Astrocyte of the cerebellum (primary cell): Measurements from ENCODE around the gene ZNF423.

ENCODE experiments used
- DNase-seq: peaks from one replicate; pipeline ENCODE4 v3.0.0-alpha.2; 2011; ENCODE audit warnings: low read depth
- H3K4me3 ChIP-seq: 2 replicates; pipeline ENCODE4 v1.5.1; 2011; ENCODE audit warnings: mild to moderate bottlenecking, low read depth, low read length, moderate library complexity
- in situ Hi-C: cut with HindIII; loops from 2 replicates; pipeline ENCODE4 v1.10.0; 2017; ENCODE audit warnings: low sequenced_read_pairs
- TF ChIP-seq, protein P1 (sequence below): IDR thresholded peaks from 2 replicates; pipeline ENCODE4 v1.5.1; 2012; ENCODE audit warnings: low read length, low read depth, moderate library complexity, mild to moderate bottlenecking; ENCODE audit errors: missing control alignments

Gene ZNF423

DNA sequence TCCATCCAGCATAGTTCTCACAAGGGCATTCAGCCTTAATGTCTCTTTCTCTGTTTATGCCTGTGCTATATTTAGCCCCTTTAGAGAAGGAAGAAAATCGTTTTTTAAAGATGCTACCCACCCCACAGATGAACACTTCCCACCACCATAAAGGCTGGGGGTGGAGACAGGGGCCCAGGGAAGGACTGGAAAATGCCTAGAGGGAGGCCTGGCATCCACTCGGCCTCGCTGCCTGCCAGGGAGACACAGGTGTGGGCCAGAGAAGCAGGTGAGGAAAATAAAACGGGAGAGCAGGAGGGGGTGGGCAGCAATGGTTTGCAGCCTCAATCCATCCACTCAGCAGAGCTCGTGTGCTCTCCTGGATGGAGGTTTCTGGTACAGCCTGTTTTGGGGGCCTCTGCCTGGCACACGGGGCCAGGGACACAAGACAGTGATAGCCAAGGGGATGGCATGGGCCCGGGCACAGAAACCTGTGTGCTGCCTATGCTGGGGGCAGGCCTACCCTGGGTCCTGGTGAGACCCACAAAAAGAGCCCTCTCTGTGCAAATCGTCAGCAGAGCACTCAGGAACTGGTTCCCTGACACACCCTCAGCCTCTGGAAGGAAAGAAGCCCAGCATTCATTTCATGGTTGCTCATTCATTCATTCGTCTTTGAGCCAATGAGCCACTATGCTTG is 360.9 kb downstream of the ZNF423 start:
- TF ChIP-seq, protein P1, sequence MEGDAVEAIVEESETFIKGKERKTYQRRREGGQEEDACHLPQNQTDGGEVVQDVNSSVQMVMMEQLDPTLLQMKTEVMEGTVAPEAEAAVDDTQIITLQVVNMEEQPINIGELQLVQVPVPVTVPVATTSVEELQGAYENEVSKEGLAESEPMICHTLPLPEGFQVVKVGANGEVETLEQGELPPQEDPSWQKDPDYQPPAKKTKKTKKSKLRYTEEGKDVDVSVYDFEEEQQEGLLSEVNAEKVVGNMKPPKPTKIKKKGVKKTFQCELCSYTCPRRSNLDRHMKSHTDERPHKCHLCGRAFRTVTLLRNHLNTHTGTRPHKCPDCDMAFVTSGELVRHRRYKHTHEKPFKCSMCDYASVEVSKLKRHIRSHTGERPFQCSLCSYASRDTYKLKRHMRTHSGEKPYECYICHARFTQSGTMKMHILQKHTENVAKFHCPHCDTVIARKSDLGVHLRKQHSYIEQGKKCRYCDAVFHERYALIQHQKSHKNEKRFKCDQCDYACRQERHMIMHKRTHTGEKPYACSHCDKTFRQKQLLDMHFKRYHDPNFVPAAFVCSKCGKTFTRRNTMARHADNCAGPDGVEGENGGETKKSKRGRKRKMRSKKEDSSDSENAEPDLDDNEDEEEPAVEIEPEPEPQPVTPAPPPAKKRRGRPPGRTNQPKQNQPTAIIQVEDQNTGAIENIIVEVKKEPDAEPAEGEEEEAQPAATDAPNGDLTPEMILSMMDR, result no peak
- in situ Hi-C loops, result no loop called here
- no peak for DNase-seq
- H3K4me3 ChIP-seq, result no peak overlapping the region

DNA sequence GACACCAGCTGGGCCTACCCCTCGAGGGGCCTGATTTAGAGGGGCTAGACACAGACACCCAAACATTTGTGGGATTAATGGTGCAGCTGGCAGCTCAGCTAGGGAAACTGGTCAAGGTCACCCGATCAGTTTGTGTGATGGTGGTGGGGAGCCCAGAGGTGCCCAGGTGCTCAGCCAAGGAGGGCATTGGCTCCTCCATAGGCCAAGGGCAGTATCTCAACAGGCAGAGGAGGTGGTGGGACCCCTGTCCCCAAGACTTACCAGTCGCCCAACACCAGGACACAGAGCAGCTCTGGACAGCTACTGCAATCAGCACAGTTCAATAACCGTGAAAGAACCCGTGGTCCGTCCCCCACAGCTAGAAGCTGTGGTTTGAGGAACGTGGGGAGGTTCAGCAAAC is 361.4 kb downstream of the ZNF423 start:
- peak; percentile 5 for DNase-seq
- TF ChIP-seq, protein P1, result no peak

DNA sequence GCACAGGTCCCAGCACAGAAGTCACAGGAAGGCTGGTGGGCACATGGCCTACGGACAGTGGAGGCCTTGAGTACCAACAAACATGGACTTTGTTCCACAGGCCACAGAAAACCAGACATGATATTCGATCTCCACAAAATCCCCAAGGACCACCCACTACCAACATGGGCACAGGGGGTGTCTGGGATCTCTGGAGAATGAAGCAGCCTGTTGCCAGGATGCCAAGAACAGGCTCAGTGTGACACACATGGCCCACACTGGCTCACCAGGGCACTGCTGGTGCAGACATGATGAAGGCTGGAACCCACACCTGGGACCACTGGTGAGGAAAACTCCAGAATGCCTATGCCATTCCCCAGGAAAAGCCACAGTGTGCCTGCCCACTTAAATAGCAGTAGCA is 362.1 kb downstream of the ZNF423 start:
- H3K4me3 ChIP-seq, result no peak overlapping the region
- TF ChIP-seq, protein P1, result no peak
- in situ Hi-C loops, result no loop called here
- DNase-seq, result no peak

More for the DNA sequence above, 361.4 kb downstream of the ZNF423 start:
- in situ Hi-C loops, result no loop called here
- H3K4me3 ChIP-seq, result no peak overlapping the region

DNA sequence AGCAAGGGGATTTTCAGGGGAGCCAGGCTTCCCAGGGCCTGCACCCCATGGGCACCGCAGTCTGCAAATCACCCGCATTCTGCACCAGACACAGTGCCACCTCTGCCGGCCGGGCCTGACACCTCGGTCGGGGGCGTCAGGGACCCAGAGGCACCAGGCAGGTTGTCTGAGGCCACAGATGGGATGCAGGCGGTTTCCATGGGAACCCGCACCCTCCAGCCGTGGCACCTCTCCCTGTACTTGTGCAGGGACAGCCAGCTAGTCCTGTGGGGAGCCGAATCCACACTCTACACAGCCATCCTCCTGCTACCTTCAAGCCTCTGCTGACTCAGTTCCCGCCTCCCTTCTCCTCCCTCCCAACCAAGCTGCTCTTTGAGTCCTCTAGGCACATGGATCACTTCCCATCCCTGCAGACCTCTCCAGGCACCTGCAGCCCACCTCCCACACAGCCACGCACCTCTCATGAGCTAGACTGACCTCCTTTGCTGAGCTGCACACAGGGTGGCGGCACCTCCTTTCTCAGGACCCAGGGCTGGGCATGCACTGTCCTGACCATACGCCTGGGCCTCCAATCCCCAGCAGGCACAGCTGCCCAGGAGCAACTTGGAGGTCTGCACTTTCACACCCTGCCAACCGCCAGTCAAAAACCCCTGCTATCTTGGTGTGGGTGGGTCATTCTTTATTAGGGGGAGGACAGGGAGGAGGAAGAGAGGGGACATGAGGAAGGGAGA is 362.9 kb downstream of the ZNF423 start:
- TF ChIP-seq, protein P1, result no peak
- no peak overlapping the region for H3K4me3 ChIP-seq
- in situ Hi-C loops, result no loop called here
- DNase-seq, result no peak

DNA sequence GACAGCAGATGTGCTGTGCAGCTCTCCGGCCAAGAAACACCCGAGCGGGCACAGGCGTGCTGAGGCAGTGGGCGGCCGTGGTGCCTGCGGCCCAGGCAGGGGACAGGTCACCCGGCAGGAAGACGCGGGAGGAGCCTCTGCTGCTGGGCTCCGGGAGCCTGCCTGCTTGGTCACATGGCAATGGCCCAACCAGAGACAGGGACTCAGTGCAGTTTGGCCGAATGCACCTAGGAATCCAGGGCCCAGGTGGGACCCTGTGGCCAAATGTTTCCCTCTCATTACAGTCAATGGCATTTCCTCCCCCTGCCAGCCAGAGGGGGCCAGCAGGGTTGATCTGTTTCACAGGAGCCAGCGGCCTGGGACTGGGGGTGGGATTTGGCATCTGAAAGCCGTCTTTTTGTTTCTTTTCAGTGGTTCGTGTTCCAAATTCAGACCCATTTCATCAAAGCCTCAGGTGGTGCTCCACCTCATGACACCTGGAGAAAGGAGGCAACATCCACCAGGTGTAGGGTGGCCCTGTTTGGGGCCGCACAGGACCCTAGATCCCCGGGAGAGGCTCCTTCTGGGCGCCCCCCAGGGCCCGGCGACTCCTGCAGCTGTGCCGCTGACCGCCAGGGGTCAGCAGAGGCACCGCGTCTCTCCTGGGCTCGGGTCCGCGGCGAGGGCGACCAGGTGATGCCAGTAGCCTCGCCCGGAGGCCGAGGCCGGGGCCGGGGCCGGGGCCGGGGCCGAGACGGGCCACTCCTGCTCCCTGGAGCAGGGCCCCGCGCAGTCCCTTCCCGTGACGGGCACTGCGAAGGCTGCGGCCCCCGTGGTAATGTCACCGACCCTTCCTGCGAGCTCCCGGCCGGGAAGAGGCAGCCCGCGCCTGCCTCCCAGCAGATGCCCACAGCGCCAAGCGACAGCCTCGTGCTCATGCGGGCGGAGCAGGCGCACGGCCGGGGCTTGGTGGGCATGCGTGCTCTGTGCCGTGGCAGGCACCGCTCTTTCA is 363.8 kb downstream of the ZNF423 start:
- in situ Hi-C loops, result no loop called here
- no peak for DNase-seq
- no peak overlapping the region for H3K4me3 ChIP-seq
- TF ChIP-seq, protein P1, result peak; percentile 86

DNA sequence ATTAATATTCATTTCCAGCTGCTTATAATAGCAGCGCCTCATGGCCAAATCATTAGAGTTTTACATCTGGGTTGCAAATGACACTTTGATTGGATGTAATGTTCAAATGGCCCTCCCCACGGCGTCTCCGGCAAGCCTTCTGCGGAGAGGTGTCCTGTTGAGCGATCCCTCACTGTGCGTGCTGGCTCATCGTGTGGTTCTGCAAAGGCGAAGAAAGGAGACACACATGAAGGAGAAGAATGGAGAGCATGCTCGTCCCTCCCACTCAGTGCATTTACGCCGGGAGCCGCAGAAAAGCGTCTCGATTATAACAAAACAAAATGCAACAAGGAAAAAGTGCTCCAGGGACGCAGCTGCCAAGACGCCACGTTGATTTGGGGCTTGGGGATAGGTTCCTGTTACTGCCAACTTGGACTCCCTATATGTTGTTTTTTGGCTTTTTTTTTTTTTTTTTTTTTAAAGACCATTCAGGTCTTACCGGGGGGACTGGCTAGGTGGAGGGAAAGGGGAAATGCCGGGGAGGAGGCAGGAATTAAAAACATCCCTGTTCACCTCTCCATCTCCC is 364.7 kb downstream of the ZNF423 start:
- TF ChIP-seq, protein P1, result no peak

More for the DNA sequence above, 364.7 kb downstream of the ZNF423 start:
- in situ Hi-C loops, result no loop called here
- no peak overlapping the region for H3K4me3 ChIP-seq
- DNase-seq, result no peak
